ENCODE measurements around the gene MUC15.

The MUC15 gene

DNA sequence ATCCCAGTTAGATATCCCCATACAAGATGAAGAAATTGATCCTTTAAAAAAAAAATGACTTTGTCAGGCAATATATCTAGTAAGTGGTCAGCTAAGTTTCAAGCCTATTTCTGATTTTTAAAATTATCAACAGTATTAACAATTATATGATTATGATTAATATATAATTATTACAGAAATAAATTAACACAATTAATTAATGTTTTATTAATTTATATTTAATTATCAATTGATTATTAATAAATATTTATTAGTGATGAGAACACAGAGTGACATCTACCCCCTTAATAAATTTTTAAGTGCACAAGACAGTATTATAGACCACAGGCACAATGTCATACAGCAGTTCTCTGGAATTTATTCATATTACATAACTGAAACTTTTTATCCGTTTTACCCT is 22.0 kb downstream of the MUC15 start:
- no peaks in the 10 kb centered on the region for H3K9me2 ChIP-seq (replicated peaks; ENCODE audit: insufficient read depth, low read length)
- no peaks in the 10 kb centered on the region for H3K27me3 ChIP-seq (replicated peaks; ENCODE audit: insufficient read depth, low read length)
- H3K4me1 ChIP-seq (ENCODE audit: low read length) = no peaks in the 10 kb centered on the region
- no peak overlapping the region for H3K4me3 ChIP-seq (ENCODE audit: low read length)
- H3F3A ChIP-seq (ENCODE audit: insufficient read depth, low read length) = no peaks in the 10 kb centered on the region
- no peaks in the 10 kb centered on the region for H3K79me2 ChIP-seq (ENCODE audit: low read length)
- no peaks in the 10 kb centered on the region for H3K36me3 ChIP-seq (replicated peaks; ENCODE audit: insufficient read depth, low read length)
- no peak overlapping the region for H3K27ac ChIP-seq (ENCODE audit: low read length)
- H3K9me3 ChIP-seq (replicated peaks; ENCODE audit: insufficient read depth, low read length) = no peaks in the 10 kb centered on the region
- H4K20me1 ChIP-seq (ENCODE audit: insufficient read depth, low read length) = no peaks in the 10 kb centered on the region
- no peak overlapping the region for H3K9ac ChIP-seq (ENCODE audit: low read length)
- no peak overlapping the region for H2AFZ ChIP-seq (ENCODE audit: low read length)
- TF ChIP-seq, protein P1, sequence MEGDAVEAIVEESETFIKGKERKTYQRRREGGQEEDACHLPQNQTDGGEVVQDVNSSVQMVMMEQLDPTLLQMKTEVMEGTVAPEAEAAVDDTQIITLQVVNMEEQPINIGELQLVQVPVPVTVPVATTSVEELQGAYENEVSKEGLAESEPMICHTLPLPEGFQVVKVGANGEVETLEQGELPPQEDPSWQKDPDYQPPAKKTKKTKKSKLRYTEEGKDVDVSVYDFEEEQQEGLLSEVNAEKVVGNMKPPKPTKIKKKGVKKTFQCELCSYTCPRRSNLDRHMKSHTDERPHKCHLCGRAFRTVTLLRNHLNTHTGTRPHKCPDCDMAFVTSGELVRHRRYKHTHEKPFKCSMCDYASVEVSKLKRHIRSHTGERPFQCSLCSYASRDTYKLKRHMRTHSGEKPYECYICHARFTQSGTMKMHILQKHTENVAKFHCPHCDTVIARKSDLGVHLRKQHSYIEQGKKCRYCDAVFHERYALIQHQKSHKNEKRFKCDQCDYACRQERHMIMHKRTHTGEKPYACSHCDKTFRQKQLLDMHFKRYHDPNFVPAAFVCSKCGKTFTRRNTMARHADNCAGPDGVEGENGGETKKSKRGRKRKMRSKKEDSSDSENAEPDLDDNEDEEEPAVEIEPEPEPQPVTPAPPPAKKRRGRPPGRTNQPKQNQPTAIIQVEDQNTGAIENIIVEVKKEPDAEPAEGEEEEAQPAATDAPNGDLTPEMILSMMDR (IDR thresholded peaks at IDR 0.05; ENCODE audit: low read length) = no peak
- TF ChIP-seq EZH2 (optimal IDR thresholded peaks at IDR 0.05; ENCODE audit: low read depth, low read length) (no peak), EZH2phosphoT487 (IDR thresholded peaks at IDR 0.05; ENCODE audit: low read length) (no peak)
- no peak overlapping the region for H3K4me2 ChIP-seq (ENCODE audit: low read depth, low read length)
- DNase-seq = no peak

DNA sequence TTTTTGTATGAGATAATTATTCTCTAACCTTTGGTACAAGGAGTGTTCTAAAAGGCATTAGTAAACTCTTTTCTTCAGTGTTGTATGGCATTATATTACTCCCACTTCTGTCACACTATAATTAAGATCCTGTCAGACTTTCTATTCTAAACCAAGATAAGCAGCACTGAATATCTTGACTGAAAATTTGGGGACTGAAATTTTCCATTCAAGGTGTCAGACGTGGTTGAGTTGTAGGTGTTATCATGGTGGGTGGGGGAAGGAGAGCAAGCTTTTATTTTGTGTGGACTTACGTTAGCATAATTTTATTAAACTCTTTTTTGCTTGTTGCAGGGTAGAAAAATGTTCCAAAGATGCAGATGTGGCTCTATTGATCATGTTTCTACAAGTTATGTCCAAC is 22.9 kb downstream of the MUC15 start:
- TF ChIP-seq, protein P1 (IDR thresholded peaks at IDR 0.05; ENCODE audit: low read length) = no peak
- TF ChIP-seq EZH2 (optimal IDR thresholded peaks at IDR 0.05; ENCODE audit: low read depth, low read length) (no peak), EZH2phosphoT487 (IDR thresholded peaks at IDR 0.05; ENCODE audit: low read length) (no peak)
- Histone ChIP-seq H3K9me3 (replicated peaks; ENCODE audit: insufficient read depth, low read length) (no peaks in the 10 kb centered on the region), H3K27me3 (replicated peaks; ENCODE audit: insufficient read depth, low read length) (no peaks in the 10 kb centered on the region)

DNA sequence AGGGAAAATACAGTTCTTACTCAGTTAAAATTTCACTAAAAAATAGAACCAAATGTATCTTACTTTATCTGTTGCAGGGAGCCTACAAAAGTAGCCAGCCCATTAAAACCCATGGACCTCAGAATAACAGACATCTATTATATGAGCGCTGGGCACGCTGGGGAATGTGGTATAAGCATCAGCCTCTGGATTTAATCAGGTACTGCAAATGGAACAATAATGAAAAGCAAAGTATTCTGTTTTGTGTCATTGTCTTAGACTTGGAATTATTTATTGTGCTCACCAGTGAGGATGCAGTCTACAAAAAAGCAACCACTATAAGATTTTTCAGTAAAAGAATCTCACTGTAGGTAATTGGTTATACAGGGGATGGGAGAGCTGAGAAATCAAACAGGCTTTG is 30.2 kb downstream of the MUC15 start:
- no peaks in the 10 kb centered on the region for H4K20me1 ChIP-seq (ENCODE audit: insufficient read depth, low read length)
- no peak overlapping the region for H3K4me2 ChIP-seq (ENCODE audit: low read depth, low read length)
- H3K27me3 ChIP-seq (replicated peaks; ENCODE audit: insufficient read depth, low read length) = no peaks in the 10 kb centered on the region
- H3K27ac ChIP-seq (ENCODE audit: low read length) = no peak overlapping the region
- no peaks in the 10 kb centered on the region for H3K9me3 ChIP-seq (replicated peaks; ENCODE audit: insufficient read depth, low read length)
- no peak for TF ChIP-seq EZH2 (optimal IDR thresholded peaks at IDR 0.05; ENCODE audit: low read depth, low read length)
- TF ChIP-seq EZH2phosphoT487 (IDR thresholded peaks at IDR 0.05; ENCODE audit: low read length) = no peak
- TF ChIP-seq, protein P1 (IDR thresholded peaks at IDR 0.05; ENCODE audit: low read length) = no peak
- no peaks in the 10 kb centered on the region for H3F3A ChIP-seq (ENCODE audit: insufficient read depth, low read length)
- no peak overlapping the region for H3K9ac ChIP-seq (ENCODE audit: low read length)
- no peaks in the 10 kb centered on the region for H3K36me3 ChIP-seq (replicated peaks; ENCODE audit: insufficient read depth, low read length)
- H3K4me1 ChIP-seq (ENCODE audit: low read length) = no peaks in the 10 kb centered on the region
- H3K79me2 ChIP-seq (ENCODE audit: low read length) = no peaks in the 10 kb centered on the region
- H2AFZ ChIP-seq (ENCODE audit: low read length) = no peak overlapping the region
- H3K9me2 ChIP-seq (replicated peaks; ENCODE audit: insufficient read depth, low read length) = no peaks in the 10 kb centered on the region
- H3K4me3 ChIP-seq (ENCODE audit: low read length) = no peak overlapping the region
- no peak for DNase-seq

More for the DNA sequence above, 22.9 kb downstream of the MUC15 start:
- no peaks in the 10 kb centered on the region for H3K36me3 ChIP-seq (replicated peaks; ENCODE audit: insufficient read depth, low read length)
- no peak overlapping the region for H2AFZ ChIP-seq (ENCODE audit: low read length)
- no peak overlapping the region for H3K9ac ChIP-seq (ENCODE audit: low read length)
- H3K4me2 ChIP-seq (ENCODE audit: low read depth, low read length) = no peak overlapping the region
- H3K79me2 ChIP-seq (ENCODE audit: low read length) = no peaks in the 10 kb centered on the region
- H3K4me3 ChIP-seq (ENCODE audit: low read length) = no peak overlapping the region
- no peaks in the 10 kb centered on the region for H3F3A ChIP-seq (ENCODE audit: insufficient read depth, low read length)
- H3K4me1 ChIP-seq (ENCODE audit: low read length) = no peaks in the 10 kb centered on the region
- no peak overlapping the region for H3K27ac ChIP-seq (ENCODE audit: low read length)
- H4K20me1 ChIP-seq (ENCODE audit: insufficient read depth, low read length) = no peaks in the 10 kb centered on the region
- no peak for DNase-seq
- no peaks in the 10 kb centered on the region for H3K9me2 ChIP-seq (replicated peaks; ENCODE audit: insufficient read depth, low read length)

All from MM.1S (cell line).